HG02884 (cell line): ENCODE results near the gene ANKRD18B.
"Not testable (repeated sequence)": the region's sequence is repeated elsewhere in the genome, so short reads cannot be mapped to it uniquely, and the experiment has no call there.

ENCODE experiments used
- ATAC-seq: cut with Tn5 transposase; IDR thresholded peaks from one replicate; pipeline ENCODE4 v1.9.1; 2021; ENCODE audit warnings: mild to moderate bottlenecking, moderate library complexity; ENCODE audit not compliant: unreplicated experiment

ANKRD18B gene

GRCh38 chr9:33523397-33524305 lies at the start of gene ANKRD18B:
Gene ANKRD18B, plus strand, starts transcription at chr9:33524251. Its CDS starts 239 bp downstream, at chr9:33524490.
- ATAC-seq = not testable (repeated sequence)

GRCh38 chr9:33475357-33475756 lies 48.7 kb upstream of the ANKRD18B start:
- no peak for ATAC-seq

- no peak for ATAC-seq
Observed at GRCh38 chr9:33476503-33476902, 47.5 kb upstream of the ANKRD18B start.

GRCh38 chr9:33480106-33480505 lies 43.9 kb upstream of the ANKRD18B start:
- ATAC-seq = no peak

- ATAC-seq = no peak
Observed at GRCh38 chr9:33480976-33481375, 43.1 kb upstream of the ANKRD18B start.

GRCh38 chr9:33485312-33485711 lies 38.7 kb upstream of the ANKRD18B start:
- not testable (repeated sequence) for ATAC-seq

GRCh38 chr9:33489066-33489465 lies 35.0 kb upstream of the ANKRD18B start:
- no peak for ATAC-seq

GRCh38 chr9:33493819-33494218 lies 30.2 kb upstream of the ANKRD18B start:
- ATAC-seq = not testable (repeated sequence)

- no peak for ATAC-seq
Observed at GRCh38 chr9:33498387-33498786, 25.7 kb upstream of the ANKRD18B start.

GRCh38 chr9:33506626-33507370 lies 17.3 kb upstream of the ANKRD18B start:
- ATAC-seq = no peak

- ATAC-seq = peak; percentile 63
Observed at GRCh38 chr9:33510262-33511183, 13.5 kb upstream of the ANKRD18B start.

- ATAC-seq = not testable (repeated sequence)
Observed at GRCh38 chr9:33511184-33511517, 12.9 kb upstream of the ANKRD18B start.

- not testable (repeated sequence) for ATAC-seq
Observed at GRCh38 chr9:33512535-33512934, 11.5 kb upstream of the ANKRD18B start.

GRCh38 chr9:33515342-33515995 lies 8.6 kb upstream of the ANKRD18B start:
- not testable (repeated sequence) for ATAC-seq

- not testable (repeated sequence) for ATAC-seq
Observed at GRCh38 chr9:33516397-33516796, 7.7 kb upstream of the ANKRD18B start.

GRCh38 chr9:33517373-33517772 lies 6.7 kb upstream of the ANKRD18B start:
- no peak for ATAC-seq

GRCh38 chr9:33517934-33518577 lies 6.0 kb upstream of the ANKRD18B start:
- not testable (repeated sequence) for ATAC-seq

GRCh38 chr9:33521861-33522260 lies 2.2 kb upstream of the ANKRD18B start:
- not testable (repeated sequence) for ATAC-seq

GRCh38 chr9:33524306-33524947 lies 376 bp downstream of the ANKRD18B start:
- no peak for ATAC-seq
